ENCODE data around the gene WDR81.

DNA sequence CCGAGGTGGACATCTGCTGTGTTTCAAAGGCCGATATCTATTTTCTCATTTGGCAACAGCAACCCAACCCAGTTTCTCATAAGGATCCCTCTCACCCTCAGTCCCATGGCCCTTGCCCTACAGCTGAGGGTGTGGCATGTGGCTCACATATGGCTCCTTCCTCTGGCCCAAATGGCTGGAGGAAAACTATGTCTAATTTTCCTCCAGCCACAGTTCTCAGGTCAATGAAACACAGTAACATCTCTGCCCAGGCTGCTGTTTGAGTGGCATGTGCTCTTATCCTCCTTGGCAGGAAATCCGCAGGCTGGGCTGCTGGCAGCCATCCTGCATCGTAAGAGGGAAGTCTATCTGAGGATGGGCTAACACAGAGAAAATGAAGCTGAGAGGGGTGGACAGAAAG, 61.4 kb downstream of the WDR81 start:
- TF ChIP-seq, protein P1, sequence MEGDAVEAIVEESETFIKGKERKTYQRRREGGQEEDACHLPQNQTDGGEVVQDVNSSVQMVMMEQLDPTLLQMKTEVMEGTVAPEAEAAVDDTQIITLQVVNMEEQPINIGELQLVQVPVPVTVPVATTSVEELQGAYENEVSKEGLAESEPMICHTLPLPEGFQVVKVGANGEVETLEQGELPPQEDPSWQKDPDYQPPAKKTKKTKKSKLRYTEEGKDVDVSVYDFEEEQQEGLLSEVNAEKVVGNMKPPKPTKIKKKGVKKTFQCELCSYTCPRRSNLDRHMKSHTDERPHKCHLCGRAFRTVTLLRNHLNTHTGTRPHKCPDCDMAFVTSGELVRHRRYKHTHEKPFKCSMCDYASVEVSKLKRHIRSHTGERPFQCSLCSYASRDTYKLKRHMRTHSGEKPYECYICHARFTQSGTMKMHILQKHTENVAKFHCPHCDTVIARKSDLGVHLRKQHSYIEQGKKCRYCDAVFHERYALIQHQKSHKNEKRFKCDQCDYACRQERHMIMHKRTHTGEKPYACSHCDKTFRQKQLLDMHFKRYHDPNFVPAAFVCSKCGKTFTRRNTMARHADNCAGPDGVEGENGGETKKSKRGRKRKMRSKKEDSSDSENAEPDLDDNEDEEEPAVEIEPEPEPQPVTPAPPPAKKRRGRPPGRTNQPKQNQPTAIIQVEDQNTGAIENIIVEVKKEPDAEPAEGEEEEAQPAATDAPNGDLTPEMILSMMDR (IDR thresholded peaks at IDR 0.05; ENCODE audit: low read depth, low read length, poor library complexity, severe bottlenecking), result no peak
- no peak for TF ChIP-seq EZH2phosphoT487 (IDR thresholded peaks at IDR 0.05; ENCODE audit: borderline replicate concordance, low read length)

Measured in DOHH2 (cell line).